Esophagus squamous epithelium (tissue), 5 donors: ENCODE data around the gene ST6GALNAC3. TPM values are rescaled to one million over a fixed set of nuclear protein-coding genes. Genes with fewer than 3 reads are reported as not detected.
"Not testable (repeated sequence)": the region's sequence is repeated elsewhere in the genome, so short reads cannot be mapped to it uniquely, and the experiment has no call there.

Source experiments
- DNase-seq: peaks from one replicate; lab custom pipeline; 2025; lab: John Stamatoyannopoulos, UW
- H3K27ac ChIP-seq, 4 donors: fragments of 200-600 bp; sonication (generic); one replicate each; pipeline ENCODE4 v1.5.1; 2016 to 2019; ENCODE audit warnings: mild to moderate bottlenecking in 1 of 4
- H3K27me3 ChIP-seq, 4 donors: fragments of 200-600 bp; sonication (generic); 1 replicate in 3 of 4; 2 replicates in 1 of 4; pipeline versions ENCODE4 v1.5.1 to v1.6.0; 2017 to 2021; ENCODE audit warnings: antibody characterized with exemption in 1 of 4
- H3K36me3 ChIP-seq, 3 donors: fragments of 200-600 bp; sonication (generic); one replicate each; pipeline ENCODE4 v1.5.1; 2016 to 2019
- H3K4me1 ChIP-seq, 3 donors: fragments of 200-600 bp; sonication (generic); one replicate each; pipeline ENCODE4 v1.5.1; 2017 to 2019
- H3K4me3 ChIP-seq, 4 donors: fragments of 200-600 bp; sonication (generic); 1 replicate in 3 of 4; 2 replicates in 1 of 4; pipeline ENCODE4 v1.5.1; 2016 to 2019; ENCODE audit warnings: mild to moderate bottlenecking in 2 of 4, moderate library complexity in 1 of 4
- H3K9me3 ChIP-seq, 3 donors: fragments of 200-600 bp; sonication (generic); one replicate each; pipeline ENCODE4 v1.5.1; 2016 to 2019
- POLR2A ChIP-seq, 4 donors: fragments of 450-650 bp; IDR thresholded peaks; one replicate each; pipeline ENCODE4 v1.6.1; 2017; ENCODE audit warnings: antibody characterized with exemption in 4 of 4, mild to moderate bottlenecking in 4 of 4, moderate library complexity in 3 of 4
- WGBS, 2 donors: methylation state at CpG; one replicate each; pipeline ENCODE4 v1.1.5; 2018; 5-methylcytosine and 5-hydroxymethylcytosine counted together
- intact Hi-C: fragments of 100-400 bp; cut with DNase I; formaldehyde crosslinking; loops from one replicate; pipeline ENCODE4 v1.15.0; 2022
- total RNA-seq, 4 donors: library from RNA; depleted of rRNA; stranded (reverse); fragments of >200 nt; gene quantifications; one replicate each; pipeline ENCODE4 v1.1.0, GENCODE V29; 2016
- TF ChIP-seq, protein P1 (sequence below), 6 experiments: fragments of 450-650 bp in 4 of 6; fragments of 200-600 bp in 2 of 6; sonication (generic) in 2 of 6; IDR thresholded peaks; one replicate each; pipeline ENCODE4 v1.5.1; 2016 to 2019; ENCODE audit warnings: antibody characterized with exemption in 6 of 6, mild to moderate bottlenecking in 4 of 6, moderate library complexity in 4 of 6
- donor health status: DM: yes; HTN: yes; CAD: no.

ST6GALNAC3 gene
- total RNA-seq, 4 donors from 2014 or later: 0.27 to 4.3 (median 2.2) TPM

GRCh38 chr1:76048219-76048618, 26.3 kb upstream of the ST6GALNAC3 start:
- Histone ChIP-seq H3K4me1 (no peaks in the 10 kb centered on the region), H3K27ac (no peak overlapping the region), H3K9me3 (no peaks in the 10 kb centered on the region), H3K36me3 (no peaks in the 10 kb centered on the region), H3K4me3 (no peak overlapping the region), H3K27me3 (no peaks in the 10 kb centered on the region)
- intact Hi-C loops: no loop called here
- TF ChIP-seq, protein P1, sequence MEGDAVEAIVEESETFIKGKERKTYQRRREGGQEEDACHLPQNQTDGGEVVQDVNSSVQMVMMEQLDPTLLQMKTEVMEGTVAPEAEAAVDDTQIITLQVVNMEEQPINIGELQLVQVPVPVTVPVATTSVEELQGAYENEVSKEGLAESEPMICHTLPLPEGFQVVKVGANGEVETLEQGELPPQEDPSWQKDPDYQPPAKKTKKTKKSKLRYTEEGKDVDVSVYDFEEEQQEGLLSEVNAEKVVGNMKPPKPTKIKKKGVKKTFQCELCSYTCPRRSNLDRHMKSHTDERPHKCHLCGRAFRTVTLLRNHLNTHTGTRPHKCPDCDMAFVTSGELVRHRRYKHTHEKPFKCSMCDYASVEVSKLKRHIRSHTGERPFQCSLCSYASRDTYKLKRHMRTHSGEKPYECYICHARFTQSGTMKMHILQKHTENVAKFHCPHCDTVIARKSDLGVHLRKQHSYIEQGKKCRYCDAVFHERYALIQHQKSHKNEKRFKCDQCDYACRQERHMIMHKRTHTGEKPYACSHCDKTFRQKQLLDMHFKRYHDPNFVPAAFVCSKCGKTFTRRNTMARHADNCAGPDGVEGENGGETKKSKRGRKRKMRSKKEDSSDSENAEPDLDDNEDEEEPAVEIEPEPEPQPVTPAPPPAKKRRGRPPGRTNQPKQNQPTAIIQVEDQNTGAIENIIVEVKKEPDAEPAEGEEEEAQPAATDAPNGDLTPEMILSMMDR (IDR thresholded peaks at IDR 0.05): no peak
- no peak for TF ChIP-seq POLR2A (IDR thresholded peaks at IDR 0.05)
- no peak for DNase-seq
- WGBS, 2 donors: 89% methylated on average over 1 of the region's 1 CpG

- Histone ChIP-seq H3K4me3 (no peak overlapping the region), H3K9me3 (no peaks in the 10 kb centered on the region), H3K4me1 (no peaks in the 10 kb centered on the region), H3K27ac (no peak overlapping the region), H3K36me3 (no peaks in the 10 kb centered on the region), H3K27me3 (no peaks in the 10 kb centered on the region)
- intact Hi-C loops: no loop called here
- TF ChIP-seq, protein P1 (IDR thresholded peaks at IDR 0.05): no peak
- no peak for TF ChIP-seq POLR2A (IDR thresholded peaks at IDR 0.05)
- no peak for DNase-seq
- 21 to 43% methylated on average over 1 of the region's 1 CpG for WGBS, 2 donors
These were observed 25.6 kb upstream of the ST6GALNAC3 start for GRCh38 chr1:76048926-76049325.

DNA sequence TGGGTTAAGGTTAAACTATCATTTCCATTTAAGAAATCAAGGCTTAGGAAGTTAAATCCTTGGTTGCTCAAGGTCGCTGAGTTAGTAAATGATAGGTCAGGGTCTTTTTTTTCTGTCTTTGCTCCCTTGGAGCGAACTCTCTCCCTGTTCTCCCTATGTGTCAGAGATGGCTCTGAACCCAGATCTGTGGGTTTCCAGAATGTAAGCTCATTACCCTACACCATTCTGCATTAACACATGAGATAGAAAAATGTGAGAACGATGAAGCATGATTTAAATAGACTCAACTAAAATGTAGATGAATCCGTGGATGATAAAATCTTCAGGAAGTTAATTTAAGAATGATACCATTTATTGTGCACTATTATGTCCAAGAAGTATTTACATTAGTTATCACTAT, 25.0 kb upstream of the ST6GALNAC3 start:
- no peak for DNase-seq
- TF ChIP-seq, protein P1 (IDR thresholded peaks at IDR 0.05): no peak
- no peak for TF ChIP-seq POLR2A (IDR thresholded peaks at IDR 0.05)
- Histone ChIP-seq H3K9me3 (no peaks in the 10 kb centered on the region), H3K36me3 (no peaks in the 10 kb centered on the region), H3K4me3 (no peak overlapping the region), H3K27me3 (no peaks in the 10 kb centered on the region), H3K4me1 (no peaks in the 10 kb centered on the region), H3K27ac (no peak overlapping the region)
- intact Hi-C loops: no loop called here
- WGBS, 2 donors: 70 to 73% methylated on average over 4 of the region's 4 CpGs

DNA sequence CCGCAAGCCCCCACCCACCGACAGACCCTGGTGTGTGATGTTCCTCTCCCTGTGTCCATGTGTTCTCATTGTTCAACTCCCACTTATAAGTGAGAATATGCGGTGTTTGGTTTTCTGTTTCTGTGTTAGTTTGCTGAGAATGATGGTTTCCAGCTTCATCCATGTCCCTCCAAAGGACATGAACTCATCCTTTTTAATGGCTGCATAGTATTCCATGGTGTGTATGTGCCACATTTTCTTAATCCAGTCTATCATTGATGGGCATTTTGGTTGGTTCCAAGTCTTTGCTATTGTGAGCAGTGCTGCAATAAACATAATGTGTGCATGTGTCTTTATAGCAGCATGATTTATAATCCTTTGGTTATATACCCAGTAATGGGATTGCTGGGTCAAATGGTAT, 24.5 kb upstream of the ST6GALNAC3 start:
- H3K9me3 ChIP-seq, H3K4me1 ChIP-seq, H3K4me3 ChIP-seq, DNase-seq, H3K36me3 ChIP-seq, H3K27ac ChIP-seq, H3K27me3 ChIP-seq, intact Hi-C loops: not testable (repeated sequence)
- 89 to 95% methylated on average over 3 of the region's 3 CpGs for WGBS, 2 donors

DNA sequence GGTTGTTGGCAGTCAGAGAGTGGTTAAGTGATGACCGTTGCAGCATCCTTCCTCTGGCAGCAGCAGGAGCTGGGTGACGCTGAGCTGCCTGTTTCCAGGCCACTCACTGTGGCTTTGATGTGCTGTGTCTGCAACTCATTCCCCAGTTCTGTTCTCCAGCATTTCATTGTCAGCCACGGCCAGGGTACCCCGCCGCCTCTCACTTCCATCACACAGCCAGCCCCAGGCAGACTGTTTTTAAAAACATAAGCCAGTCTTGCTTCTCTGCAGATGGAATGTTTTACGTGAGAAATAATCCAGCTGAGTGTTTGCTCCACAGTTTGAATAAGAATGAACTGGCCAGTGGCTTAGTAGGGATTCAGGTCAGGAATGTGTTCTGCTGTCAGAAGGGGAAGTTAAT, 21.5 kb upstream of the ST6GALNAC3 start:
- no peaks in the 10 kb centered on the region for H3K4me1 ChIP-seq
- intact Hi-C loops: no loop called here
- DNase-seq: no peak
- no peak overlapping the region for H3K4me3 ChIP-seq
- H3K27me3 ChIP-seq: no peaks in the 10 kb centered on the region
- no peaks in the 10 kb centered on the region for H3K9me3 ChIP-seq
- H3K36me3 ChIP-seq: no peaks in the 10 kb centered on the region
- WGBS, 2 donors: 30 to 37% methylated on average over 5 to 6 of the region's 6 CpGs
- H3K27ac ChIP-seq: no peak overlapping the region
- no peak for TF ChIP-seq POLR2A (IDR thresholded peaks at IDR 0.05)
- TF ChIP-seq, protein P1 (IDR thresholded peaks at IDR 0.05): no peak

- WGBS, 2 donors: 48 to 68% methylated on average over 2 of the region's 2 CpGs
These were observed 20.2 kb upstream of the ST6GALNAC3 start for GRCh38 chr1:76054359-76054758.

More at GRCh38 chr1:76054359-76054758, 20.2 kb upstream of the ST6GALNAC3 start:
- Histone ChIP-seq H3K27me3 (no peaks in the 10 kb centered on the region), H3K4me3 (no peak overlapping the region), H3K9me3 (no peaks in the 10 kb centered on the region), H3K36me3 (no peaks in the 10 kb centered on the region), H3K27ac (no peak overlapping the region), H3K4me1 (no peaks in the 10 kb centered on the region)
- TF ChIP-seq, protein P1 (IDR thresholded peaks at IDR 0.05): no peak
- TF ChIP-seq POLR2A (IDR thresholded peaks at IDR 0.05): no peak
- DNase-seq: no peak
- intact Hi-C loops: no loop called here
